Left colon (tissue), 2 donors: ENCODE data around the gene CNN3. TPM values are rescaled to one million over a fixed set of nuclear protein-coding genes. Genes with fewer than 3 reads are reported as not detected.
A peak's percentile ranks its signal among the peaks of the same experiment; 100 is the strongest.

Experiments used
- ATAC-seq: fragments of 200-7000 bp; cut with Tn5 transposase; one replicate; pipeline ENCODE4 v1.9.1; 2020; ENCODE audit warnings: mild to moderate bottlenecking, moderate library complexity
- DNase-seq, 2 donors: peaks; one replicate each; pipeline ENCODE4 v3.0.0-alpha.2; 2020
- intact Hi-C, 2 donors: fragments of 100-400 bp; cut with DNase I in 1 of 2; cut with micrococcal nuclease in 1 of 2; formaldehyde crosslinking; loops; one replicate each; pipeline versions ENCODE4 v1.11.2 to v1.14.0; 2022; cut with DNase I, micrococcal nuclease
- long read RNA-seq: library from polyadenylated mRNA; unstranded; transcript quantifications from one replicate; pipeline ENCODE4 v2.0.0, GENCODE V29; 2021
- total RNA-seq, 2 donors: library from RNA; stranded (reverse); fragmentation: NEBNext Ultra II Directional; extraction: Animal tissue kit (Norgen Biotek cat#: 25700); gene quantifications; one replicate each; pipeline ENCODE4 v1.2.1, GENCODE V29; 2021
- donor health status: DM: no; HTN: no; CAD: no.
- donor health status: DM: yes; HTN: yes; CAD: no.

The CNN3 gene
- total RNA-seq = 100 to 1,000 TPM in 1 of 2 donors, 10 to 100 TPM in 1; 79.1 to 114 TPM
- long read RNA-seq, transcript CNN3-201 (7 exons, 2,165 nt) = major isoform, 235 of 249 reads
- long read RNA-seq, partial matches to known transcripts = 3 of 249 reads
- long read RNA-seq, other reads (novel, unspliced or antisense) = 11 of 249 reads

GRCh38 chr1:94926915-94927404, at the start of gene CNN3:
Gene CNN3 (minus strand): TSS chr1:94927110. CDS start chr1:94926894, 216 bp downstream.
- DNase-seq = peak; percentile 93 to 94
- intact Hi-C loops = loop anchor here in 1 of 2 donors (5.0 kb wide), 2 partner anchors 75 to 115 kb away; no protein-coding TSS in a partner anchor
- peak; percentile 84 for ATAC-seq

- no peak for DNase-seq
- no peak for ATAC-seq
- intact Hi-C loops = no loop called here
Observed at GRCh38 chr1:94974824-94975223, 47.9 kb upstream of the CNN3 start.

GRCh38 chr1:94974241-94974640, 47.3 kb upstream of the CNN3 start:
- DNase-seq (no peak), ATAC-seq (no peak)
- intact Hi-C loops = no loop called here

GRCh38 chr1:94973309-94973922, 46.5 kb upstream of the CNN3 start:
- DNase-seq (no peak), ATAC-seq (no peak)
- intact Hi-C loops = no loop called here

GRCh38 chr1:94971491-94971924, 44.6 kb upstream of the CNN3 start:
- intact Hi-C loops = no loop called here
- no peak for ATAC-seq
- no peak for DNase-seq

- no peak for DNase-seq
- no peak for ATAC-seq
- intact Hi-C loops = no loop called here
Observed at GRCh38 chr1:94970783-94971182, 43.9 kb upstream of the CNN3 start.

- ATAC-seq (no peak), DNase-seq (no peak)
Observed at GRCh38 chr1:94969137-94969536, 42.2 kb upstream of the CNN3 start.

GRCh38 chr1:94966033-94966432, 39.1 kb upstream of the CNN3 start:
- intact Hi-C loops = no loop called here
- ATAC-seq = no peak
- no peak for DNase-seq

More at GRCh38 chr1:94969137-94969536, 42.2 kb upstream of the CNN3 start:
- intact Hi-C loops = no loop called here

- intact Hi-C loops = no loop called here
- no peak for DNase-seq
Observed at GRCh38 chr1:94963864-94964263, 37.0 kb upstream of the CNN3 start.

GRCh38 chr1:94962409-94963265, 35.7 kb upstream of the CNN3 start:
- ATAC-seq (peak; percentile 87), DNase-seq (peak; percentile 50 to 54)
- intact Hi-C loops = no loop called here

More at GRCh38 chr1:94963864-94964263, 37.0 kb upstream of the CNN3 start:
- ATAC-seq = no peak

GRCh38 chr1:94961988-94962387, 35.1 kb upstream of the CNN3 start:
- ATAC-seq = no peak
- no peak for DNase-seq
- intact Hi-C loops = no loop called here

GRCh38 chr1:94961582-94961981, 34.7 kb upstream of the CNN3 start:
- ATAC-seq (peak; percentile 70), DNase-seq (peak in 1 of 2 donors; percentile 34)
- intact Hi-C loops = no loop called here

GRCh38 chr1:94958081-94958480, 31.2 kb upstream of the CNN3 start:
- ATAC-seq = peak; percentile 6
- intact Hi-C loops = no loop called here

GRCh38 chr1:94955767-94956632, 29.1 kb upstream of the CNN3 start:
- DNase-seq (no peak), ATAC-seq (peak; percentile 71)
- intact Hi-C loops = no loop called here

More at GRCh38 chr1:94958081-94958480, 31.2 kb upstream of the CNN3 start:
- DNase-seq = no peak

GRCh38 chr1:94954263-94955220, 27.6 kb upstream of the CNN3 start:
- no peak for DNase-seq
- intact Hi-C loops = no loop called here
- no peak for ATAC-seq

GRCh38 chr1:94953746-94954145, 26.8 kb upstream of the CNN3 start:
- intact Hi-C loops = no loop called here
- no peak for DNase-seq
- no peak for ATAC-seq

GRCh38 chr1:94953107-94953506, 26.2 kb upstream of the CNN3 start:
- ATAC-seq (no peak), DNase-seq (no peak)
- intact Hi-C loops = no loop called here

- DNase-seq = no peak
- intact Hi-C loops = no loop called here
Observed at GRCh38 chr1:94952539-94952938, 25.6 kb upstream of the CNN3 start.

More at GRCh38 chr1:94952539-94952938, 25.6 kb upstream of the CNN3 start:
- peak; percentile 35 for ATAC-seq
